Coronary artery (tissue), 2 donors: ENCODE results near the gene FLG2.

Experiments
- DNase-seq: peaks from one replicate; pipeline ENCODE4 v3.0.0-alpha.2; 2017; ENCODE audit warnings: low spot score
- H3K27ac ChIP-seq, 2 donors: fragments of 200-600 bp; sonication (generic); one replicate each; pipeline ENCODE4 v1.5.1; 2016 to 2019
- H3K4me3 ChIP-seq: fragments of 200-600 bp; sonication (generic); 2 replicates; pipeline ENCODE4 v1.5.1; 2016; ENCODE audit warnings: mild to moderate bottlenecking, moderate library complexity
- TF ChIP-seq, protein P1 (sequence below): fragments of 200-600 bp; sonication (generic); IDR thresholded peaks from one replicate; pipeline ENCODE4 v1.5.1; 2019; ENCODE audit warnings: antibody characterized with exemption

The FLG2 gene

DNA sequence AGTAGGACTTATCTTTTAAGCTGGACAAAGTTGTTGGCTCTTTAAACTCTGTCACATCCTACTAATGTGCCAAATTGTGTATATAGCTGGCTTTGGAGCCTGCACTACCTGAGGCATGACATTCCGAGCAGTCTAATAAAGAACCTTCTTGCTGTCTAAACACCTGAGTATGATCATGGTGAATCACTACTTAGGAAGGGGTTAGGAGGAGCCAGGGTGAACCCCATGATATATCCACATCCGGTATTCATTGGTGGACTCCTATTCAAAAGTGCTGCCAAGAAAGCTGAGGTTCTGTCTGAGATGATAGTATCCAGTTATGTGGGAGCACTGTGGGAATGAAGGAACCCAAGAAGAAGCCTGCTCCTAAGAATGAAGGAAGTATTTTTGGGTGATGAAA, 27.1 kb upstream of the FLG2 start:
- TF ChIP-seq, protein P1, sequence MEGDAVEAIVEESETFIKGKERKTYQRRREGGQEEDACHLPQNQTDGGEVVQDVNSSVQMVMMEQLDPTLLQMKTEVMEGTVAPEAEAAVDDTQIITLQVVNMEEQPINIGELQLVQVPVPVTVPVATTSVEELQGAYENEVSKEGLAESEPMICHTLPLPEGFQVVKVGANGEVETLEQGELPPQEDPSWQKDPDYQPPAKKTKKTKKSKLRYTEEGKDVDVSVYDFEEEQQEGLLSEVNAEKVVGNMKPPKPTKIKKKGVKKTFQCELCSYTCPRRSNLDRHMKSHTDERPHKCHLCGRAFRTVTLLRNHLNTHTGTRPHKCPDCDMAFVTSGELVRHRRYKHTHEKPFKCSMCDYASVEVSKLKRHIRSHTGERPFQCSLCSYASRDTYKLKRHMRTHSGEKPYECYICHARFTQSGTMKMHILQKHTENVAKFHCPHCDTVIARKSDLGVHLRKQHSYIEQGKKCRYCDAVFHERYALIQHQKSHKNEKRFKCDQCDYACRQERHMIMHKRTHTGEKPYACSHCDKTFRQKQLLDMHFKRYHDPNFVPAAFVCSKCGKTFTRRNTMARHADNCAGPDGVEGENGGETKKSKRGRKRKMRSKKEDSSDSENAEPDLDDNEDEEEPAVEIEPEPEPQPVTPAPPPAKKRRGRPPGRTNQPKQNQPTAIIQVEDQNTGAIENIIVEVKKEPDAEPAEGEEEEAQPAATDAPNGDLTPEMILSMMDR, result no peak
- no peak for DNase-seq
- H3K27ac ChIP-seq, result no peak overlapping the region
- H3K4me3 ChIP-seq, result no peak overlapping the region

DNA sequence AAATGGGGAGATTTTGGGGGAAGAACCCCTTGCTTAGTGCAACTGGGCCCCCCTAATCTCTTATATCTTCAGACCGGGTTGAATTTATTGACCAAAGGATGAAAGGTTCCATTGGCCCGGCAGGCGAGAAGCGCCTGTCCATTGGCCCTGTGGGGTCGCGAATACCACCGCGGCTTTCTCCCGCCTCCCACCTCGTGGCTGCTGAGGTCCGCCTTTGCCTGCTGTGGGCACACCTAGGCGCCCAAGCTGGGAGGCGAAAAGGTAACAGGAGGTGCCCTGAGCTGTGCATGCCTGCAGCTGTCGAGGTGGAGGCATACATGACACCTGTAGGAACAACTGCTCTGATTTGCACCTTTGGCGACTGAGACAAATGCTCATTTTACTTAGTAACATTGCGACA, 21.1 kb upstream of the FLG2 start:
- Histone ChIP-seq H3K4me3 (no peak overlapping the region), H3K27ac (no peak overlapping the region)
- TF ChIP-seq, protein P1, result no peak
- no peak for DNase-seq

DNA sequence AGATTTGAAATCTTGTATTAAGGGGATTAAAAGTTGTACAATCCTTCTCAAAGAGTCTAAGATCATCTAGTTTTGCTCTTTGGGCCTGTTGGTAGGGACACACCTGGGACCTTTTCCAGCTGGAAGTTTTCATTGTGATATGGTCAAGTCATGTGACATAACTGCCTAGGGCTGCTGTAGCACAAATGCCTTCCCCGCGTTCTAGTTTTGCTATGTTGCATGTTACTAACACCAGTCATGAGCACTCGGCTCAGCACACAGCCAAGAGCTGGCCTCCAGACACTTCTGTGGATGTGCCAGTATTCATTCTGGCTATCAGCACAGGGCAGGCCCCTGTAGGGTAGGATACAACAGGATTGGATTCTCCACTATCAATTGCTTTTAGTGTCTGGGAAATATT, 14.6 kb upstream of the FLG2 start:
- TF ChIP-seq, protein P1, result no peak

DNA sequence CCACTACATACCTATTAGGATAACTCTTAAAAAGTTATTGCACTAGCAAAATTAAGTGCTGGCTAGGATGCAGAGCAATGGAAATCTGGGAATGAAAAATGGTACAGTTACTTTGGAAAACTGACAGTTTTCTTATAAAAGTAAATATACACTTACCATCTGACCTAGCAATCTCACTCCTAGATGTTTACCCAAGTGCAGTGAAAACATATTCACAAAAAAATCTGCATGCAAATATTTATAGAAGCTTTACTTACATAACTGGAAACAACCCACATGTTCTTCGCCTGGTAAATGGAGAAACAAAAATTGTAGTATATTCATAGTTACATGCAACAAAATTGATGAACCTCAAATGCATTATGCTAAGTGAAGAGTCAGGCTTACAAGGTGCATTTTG, 12.9 kb upstream of the FLG2 start:
- TF ChIP-seq, protein P1, result no peak
- H3K27ac ChIP-seq, result no peak overlapping the region
- no peak overlapping the region for H3K4me3 ChIP-seq
- no peak for DNase-seq

More for the DNA sequence above, 14.6 kb upstream of the FLG2 start:
- no peak for DNase-seq
- Histone ChIP-seq H3K4me3 (no peak overlapping the region), H3K27ac (no peak overlapping the region)

DNA sequence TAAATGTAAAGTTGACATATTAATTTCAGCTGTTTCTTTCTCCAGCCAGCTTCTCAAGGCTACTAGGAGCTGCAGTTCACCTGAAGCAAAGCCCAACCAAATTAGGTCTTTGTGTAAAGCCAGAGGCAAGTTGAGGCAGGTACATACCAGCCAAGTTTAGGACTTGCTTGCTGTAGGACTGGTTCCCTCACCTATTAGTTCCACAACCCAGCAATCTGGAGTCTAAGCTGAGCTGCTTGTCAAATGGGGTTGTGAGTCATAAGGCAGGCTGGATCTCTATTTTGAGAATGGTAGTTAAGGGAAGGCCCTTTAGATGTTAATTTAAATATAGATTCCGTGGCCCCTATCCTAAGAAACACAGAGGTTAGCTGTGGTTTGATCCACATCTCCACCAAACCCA, 7.6 kb upstream of the FLG2 start:
- DNase-seq, result no peak
- TF ChIP-seq, protein P1, result no peak
- no peak overlapping the region for H3K27ac ChIP-seq
- no peak overlapping the region for H3K4me3 ChIP-seq

DNA sequence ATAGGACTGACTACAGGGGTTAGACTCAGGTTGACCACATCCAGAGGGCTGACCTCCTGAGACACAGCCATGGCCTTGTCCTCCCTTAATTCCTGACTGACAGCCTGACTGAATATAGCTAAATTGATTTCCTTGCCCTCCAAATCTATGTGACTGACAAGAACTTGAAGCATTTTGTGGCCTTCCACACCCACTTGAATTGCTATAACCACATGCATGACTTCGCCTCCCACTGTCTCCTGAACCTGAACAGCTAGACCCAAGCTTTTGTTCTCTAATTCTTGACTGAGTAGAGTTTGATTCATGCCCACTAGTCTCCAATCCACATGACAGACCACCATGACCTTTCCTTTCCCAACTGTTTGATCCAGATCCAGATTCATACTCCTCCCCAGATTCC, 3.1 kb downstream of the FLG2 start:
- TF ChIP-seq, protein P1, result no peak
- no peak overlapping the region for H3K27ac ChIP-seq
- DNase-seq, result no peak
- H3K4me3 ChIP-seq, result no peak overlapping the region

DNA sequence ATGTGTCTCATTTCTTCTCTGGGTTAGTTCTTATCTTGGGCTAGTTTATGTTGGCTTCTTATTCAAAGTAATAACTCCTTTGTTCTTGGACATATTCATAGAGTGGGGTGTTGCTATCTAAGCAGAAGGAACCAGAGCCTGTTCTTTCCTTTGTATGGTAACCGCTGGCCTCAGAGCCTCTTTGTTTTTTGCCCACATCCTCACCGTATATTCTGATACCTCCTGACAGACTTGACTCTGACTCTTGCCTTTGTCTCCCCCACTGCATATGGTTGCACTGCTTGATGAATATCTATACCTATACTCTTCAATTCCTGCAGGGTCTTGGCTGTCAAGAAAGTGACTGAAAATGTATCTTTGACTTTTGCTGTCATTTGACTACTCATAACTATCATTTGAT, 10.2 kb downstream of the FLG2 start:
- TF ChIP-seq, protein P1, result no peak
- DNase-seq, result no peak
- Histone ChIP-seq H3K27ac (no peak overlapping the region), H3K4me3 (no peak overlapping the region)
